GM12878 (cell line): Measurements from ENCODE around the gene TIPIN. TPM values are rescaled to one million over a fixed set of nuclear protein-coding genes. Genes with fewer than 3 reads are reported as not detected.

Source experiments
- BACH1 ChIP-seq: fragments of 450-650 bp; IDR thresholded peaks from 2 replicates; pipeline ENCODE4 v1.6.1; 2017; ENCODE audit warnings: mild to moderate bottlenecking, borderline replicate concordance
- CHD1 ChIP-seq: IDR thresholded peaks from 2 replicates; pipeline ENCODE4 v1.6.1; 2012; ENCODE audit warnings: low read depth, low read length, improper control_type of control experiment
- CHD4 ChIP-seq: fragments of 200-600 bp; sonication (generic); IDR thresholded peaks from 2 replicates; pipeline ENCODE4 v1.6.1; 2016; ENCODE audit warnings: mild to moderate bottlenecking
- CREB1 ChIP-seq: IDR thresholded peaks from 2 replicates; pipeline ENCODE4 v1.6.1; 2012; ENCODE audit warnings: low read depth, mild to moderate bottlenecking, inconsistent platforms
- EP300 ChIP-seq, 2 experiments: fragments of 150-350 bp in 1 of 2; IDR thresholded peaks; 2 replicates each; pipeline ENCODE4 v1.6.1; 2011 to 2012; ENCODE audit warnings: low read depth in 2 of 2, low read length in 2 of 2, borderline replicate concordance in 1 of 2, improper control_type of control experiment in 1 of 2, inconsistent platforms in 1 of 2; ENCODE audit not compliant: control insufficient read depth in 1 of 2
- EZH2 ChIP-seq: IDR thresholded peaks from 2 replicates; pipeline ENCODE4 v1.6.1; 2012; ENCODE audit warnings: low read depth, mild to moderate bottlenecking, control low read depth, inconsistent platforms, low read length, borderline replicate concordance; ENCODE audit not compliant: control insufficient read depth
- FOS ChIP-seq: IDR thresholded peaks from 3 replicates; pipeline ENCODE4 v1.6.1; 2011; ENCODE audit warnings: borderline replicate concordance; ENCODE audit not compliant: insufficient read length; ENCODE audit errors: extremely low read depth
- GATAD2B ChIP-seq: fragments of 450-650 bp; conservative IDR thresholded peaks from 2 replicates; pipeline ENCODE4 v1.6.1; 2017; ENCODE audit warnings: low read depth, mild to moderate bottlenecking, moderate library complexity
- JUND ChIP-seq: IDR thresholded peaks from 2 replicates; pipeline ENCODE4 v1.6.1; 2012; ENCODE audit warnings: low read depth, mild to moderate bottlenecking, low read length, improper control_type of control experiment, moderate library complexity
- MEF2B ChIP-seq: fragments of 450-650 bp; IDR thresholded peaks from 2 replicates; pipeline ENCODE4 v1.6.1; 2018; ENCODE audit warnings: mild to moderate bottlenecking, moderate library complexity; ENCODE audit not compliant: partially characterized antibody, poor library complexity, severe bottlenecking
- MTA3 ChIP-seq: IDR thresholded peaks from 2 replicates; pipeline ENCODE4 v1.6.1; 2012; ENCODE audit warnings: low read length, inconsistent platforms, borderline replicate concordance
- NBN ChIP-seq: fragments of 450-650 bp; IDR thresholded peaks from 2 replicates; pipeline ENCODE4 v1.6.1; 2016
- NFYB ChIP-seq: IDR thresholded peaks from 2 replicates; pipeline ENCODE4 v1.6.1; 2011; ENCODE audit warnings: low read depth, mild to moderate bottlenecking, low read length, improper control_type of control experiment, moderate library complexity; ENCODE audit not compliant: insufficient read depth
- PAX5 ChIP-seq: IDR thresholded peaks from 2 replicates; pipeline ENCODE4 v1.6.1; 2011; ENCODE audit warnings: low read depth, low read length, borderline replicate concordance
- PAX8 ChIP-seq: fragments of 450-650 bp; IDR thresholded peaks from 2 replicates; pipeline ENCODE4 v1.6.1; 2017; ENCODE audit warnings: mild to moderate bottlenecking, moderate library complexity
- RCOR1 ChIP-seq: conservative IDR thresholded peaks from 2 replicates; pipeline ENCODE4 v1.6.1; 2012; ENCODE audit warnings: low read depth, low read length, improper control_type of control experiment
- RELB ChIP-seq: fragments of 450-650 bp; IDR thresholded peaks from 2 replicates; pipeline ENCODE4 v1.6.1; 2017; ENCODE audit warnings: low read depth, mild to moderate bottlenecking, moderate library complexity
- RFX5 ChIP-seq: IDR thresholded peaks from 2 replicates; pipeline ENCODE4 v1.6.1; 2011; ENCODE audit warnings: low read depth, low read length, improper control_type of control experiment
- RUNX3 ChIP-seq: IDR thresholded peaks from 2 replicates; pipeline ENCODE4 v1.6.1; 2012; ENCODE audit warnings: low read length, inconsistent platforms
- SMAD1 ChIP-seq: fragments of 450-650 bp; IDR thresholded peaks from 2 replicates; pipeline ENCODE4 v1.6.1; 2018; ENCODE audit warnings: mild to moderate bottlenecking, low read depth; ENCODE audit not compliant: partially characterized antibody
- SRF ChIP-seq, 2 experiments: IDR thresholded peaks; 2 replicates each; pipeline ENCODE4 v1.6.1; 2011; ENCODE audit warnings: low read depth in 2 of 2, low read length in 2 of 2, mild to moderate bottlenecking in 1 of 2, moderate library complexity in 1 of 2
- TCF12 ChIP-seq: IDR thresholded peaks from 2 replicates; pipeline ENCODE4 v1.6.1; 2011; ENCODE audit warnings: low read depth, mild to moderate bottlenecking, low read length
- TCF7 ChIP-seq: IDR thresholded peaks from 2 replicates; pipeline ENCODE4 v1.6.1; 2014; ENCODE audit warnings: antibody characterized with exemption, borderline replicate concordance
- YBX1 ChIP-seq: fragments of 450-650 bp; IDR thresholded peaks from 2 replicates; pipeline ENCODE4 v1.6.1; 2016; ENCODE audit warnings: antibody characterized with exemption
- ZNF207 ChIP-seq: fragments of 450-650 bp; IDR thresholded peaks from 2 replicates; pipeline ENCODE4 v1.6.1; 2014; ENCODE audit warnings: antibody characterized with exemption, mild to moderate bottlenecking, borderline replicate concordance
- polyA plus RNA-seq, 11 experiments: library from polyadenylated mRNA; depleted of rRNA in 4 of 11; unstranded in 6 of 11; stranded (reverse) in 5 of 11; fragments of >200 nt; fragmentation: Nextera tagmentation in 4 of 11; fragmentation: Illumina TruSeq in 1 of 11; extraction: Ambion mirVana in 4 of 11; extraction: Trizol in 1 of 11; gene quantifications; 1 replicate in 1 of 11; 2 replicates in 10 of 11; pipeline versions ENCODE4 v1.2.1 to v1.2.3, GENCODE V29; 2011 to 2016; ENCODE audit warnings: inconsistent platforms in 2 of 11, missing spikeins in 2 of 11, low read depth in 1 of 11
- total RNA-seq, 4 experiments: library from RNA; depleted of rRNA in 3 of 4; stranded (reverse); fragments of >200 nt in 3 of 4; fragmentation: Illumina TruSeq in 1 of 4; extraction: Trizol in 1 of 4; gene quantifications; 2 replicates each; pipeline versions ENCODE4 v1.2.1 to v1.2.3, GENCODE V29; 2013 to 2021
- TF ChIP-seq, protein P1 (sequence below): fragments of 450-650 bp; IDR thresholded peaks from 2 replicates; pipeline ENCODE4 v1.6.1; 2014; ENCODE audit warnings: mild to moderate bottlenecking
- TF ChIP-seq, protein P2 (sequence below): fragments of 450-650 bp; IDR thresholded peaks from 2 replicates; pipeline ENCODE4 v1.6.1; 2016; ENCODE audit warnings: mild to moderate bottlenecking

The TIPIN gene
- total and polyA plus RNA-seq, 10 of the 15 experiments (the other 5 are each of a cell fraction or from before 2014, with no cell fraction given) = 21.1 to 69.2 (median 47.0) TPM

- TF ChIP-seq NFYB = peak; percentile 61; the same call in 1 of the 2 replicates
- TF ChIP-seq, protein P1, sequence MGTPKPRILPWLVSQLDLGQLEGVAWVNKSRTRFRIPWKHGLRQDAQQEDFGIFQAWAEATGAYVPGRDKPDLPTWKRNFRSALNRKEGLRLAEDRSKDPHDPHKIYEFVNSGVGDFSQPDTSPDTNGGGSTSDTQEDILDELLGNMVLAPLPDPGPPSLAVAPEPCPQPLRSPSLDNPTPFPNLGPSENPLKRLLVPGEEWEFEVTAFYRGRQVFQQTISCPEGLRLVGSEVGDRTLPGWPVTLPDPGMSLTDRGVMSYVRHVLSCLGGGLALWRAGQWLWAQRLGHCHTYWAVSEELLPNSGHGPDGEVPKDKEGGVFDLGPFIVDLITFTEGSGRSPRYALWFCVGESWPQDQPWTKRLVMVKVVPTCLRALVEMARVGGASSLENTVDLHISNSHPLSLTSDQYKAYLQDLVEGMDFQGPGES = no peak
- TF ChIP-seq EP300 (IDR thresholded peaks at IDR 0.05; ENCODE audit: borderline replicate concordance in 1 of 2, control insufficient read depth in 1 of 2, low read depth in 2 of 2, low read length in 2 of 2) = no peak; a peak in 1 of 4 replicates
- TF ChIP-seq JUND = no peak
- peak; percentile 64 for TF ChIP-seq NBN
- no peak for TF ChIP-seq PAX5
- TF ChIP-seq ZNF207 = 0 out of 2 replicates have a peak, but pooled peaks have one; percentile 51
- no peak for TF ChIP-seq MEF2B
- no peak for TF ChIP-seq MTA3
- no peak for TF ChIP-seq FOS
- no peak for TF ChIP-seq PAX8
- peak; percentile 93 for TF ChIP-seq CREB1
- TF ChIP-seq RFX5 = no peak
- peak; percentile 13; the same call in 1 of the 2 replicates for TF ChIP-seq RUNX3
- peak; percentile 74; the same call in 1 of the 2 replicates for TF ChIP-seq YBX1
- no peak for TF ChIP-seq BACH1
- no peak for TF ChIP-seq SMAD1
- no peak for TF ChIP-seq SRF (IDR thresholded peaks at IDR 0.05; ENCODE audit: low read depth in 2 of 2, low read length in 2 of 2)
- no peak for TF ChIP-seq CHD4
- TF ChIP-seq TCF12 = peak; percentile 3; the same call in 1 of the 2 replicates
- no peak for TF ChIP-seq RELB
- peak; percentile 99 for TF ChIP-seq RCOR1
- TF ChIP-seq, protein P2, sequence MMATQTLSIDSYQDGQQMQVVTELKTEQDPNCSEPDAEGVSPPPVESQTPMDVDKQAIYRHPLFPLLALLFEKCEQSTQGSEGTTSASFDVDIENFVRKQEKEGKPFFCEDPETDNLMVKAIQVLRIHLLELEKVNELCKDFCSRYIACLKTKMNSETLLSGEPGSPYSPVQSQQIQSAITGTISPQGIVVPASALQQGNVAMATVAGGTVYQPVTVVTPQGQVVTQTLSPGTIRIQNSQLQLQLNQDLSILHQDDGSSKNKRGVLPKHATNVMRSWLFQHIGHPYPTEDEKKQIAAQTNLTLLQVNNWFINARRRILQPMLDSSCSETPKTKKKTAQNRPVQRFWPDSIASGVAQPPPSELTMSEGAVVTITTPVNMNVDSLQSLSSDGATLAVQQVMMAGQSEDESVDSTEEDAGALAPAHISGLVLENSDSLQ = peak; percentile 79
- no peak for TF ChIP-seq TCF7
- no peak; the same call in 1 of the 2 replicates for TF ChIP-seq GATAD2B
- TF ChIP-seq EZH2 = no peak
- no peak for TF ChIP-seq CHD1
Observed at GRCh38 chr15:66356359-66357236, at the start of gene TIPIN (continued).
